Stimulated activated naive CD4-positive, alpha-beta T cell treated with Interleukin-2 at 50 U/mL for 16 hours (primary cell): Measurements from ENCODE around the gene PPFIA2.

Source experiments
- DNase-seq: peaks from one replicate; lab custom pipeline; 2025; lab: John Stamatoyannopoulos, UW

The PPFIA2 gene

GRCh38 chr12:81546811-81547210 lies 212.3 kb downstream of the PPFIA2 start:
- DNase-seq: no peak

DNA sequence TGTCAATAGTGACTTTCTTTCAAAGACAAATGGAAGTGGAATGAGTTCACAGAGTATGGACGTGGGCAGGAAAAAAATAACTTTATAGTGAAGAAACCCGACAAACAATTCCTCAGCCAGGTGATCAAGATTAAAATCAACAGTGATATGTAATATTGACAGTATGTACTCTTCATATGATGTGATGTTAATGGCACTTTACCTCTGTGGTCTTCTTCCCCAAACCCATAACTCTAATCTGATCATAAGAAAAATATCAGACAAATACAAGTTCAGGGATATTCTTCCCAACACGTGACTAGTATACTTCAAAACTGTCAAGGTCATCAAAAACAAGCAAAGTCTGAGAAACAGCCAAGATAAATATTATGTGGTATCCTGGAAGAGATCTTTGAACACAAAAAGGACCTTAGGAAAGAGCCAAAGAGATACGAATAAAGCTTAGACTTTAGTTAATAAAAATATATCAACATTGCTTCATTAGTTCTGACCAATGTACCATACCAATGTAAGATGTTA lies 215.5 kb downstream of the PPFIA2 start:
- no peak for DNase-seq

- no peak for DNase-seq
These were observed 216.8 kb downstream of the PPFIA2 start for GRCh38 chr12:81542065-81543010.

- no peak for DNase-seq
These were observed 218.0 kb downstream of the PPFIA2 start for GRCh38 chr12:81541121-81541520.

- no peak for DNase-seq
These were observed 219.9 kb downstream of the PPFIA2 start for GRCh38 chr12:81539279-81539678.

GRCh38 chr12:81533054-81533453 lies 226.1 kb downstream of the PPFIA2 start:
- DNase-seq: no peak

DNA sequence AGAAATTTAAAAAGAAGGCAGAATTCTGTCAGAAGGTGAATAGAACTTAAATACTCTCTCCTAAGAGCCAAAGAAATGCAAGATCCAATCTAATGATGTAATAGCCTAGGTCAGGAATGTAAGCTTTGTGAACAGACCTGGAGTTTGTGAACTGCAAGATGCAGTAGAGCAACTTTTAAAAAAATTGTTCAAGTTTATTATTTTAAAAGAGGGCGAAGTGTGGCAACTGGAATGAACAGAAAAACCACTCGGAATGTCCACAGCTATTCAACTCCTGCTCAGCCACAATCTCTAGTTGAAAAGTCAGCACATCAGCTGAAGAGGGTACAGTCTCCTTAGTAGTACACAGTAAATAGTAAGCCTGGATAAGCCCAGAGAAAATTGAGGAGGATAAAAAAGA lies 228.8 kb downstream of the PPFIA2 start:
- no peak for DNase-seq

DNA sequence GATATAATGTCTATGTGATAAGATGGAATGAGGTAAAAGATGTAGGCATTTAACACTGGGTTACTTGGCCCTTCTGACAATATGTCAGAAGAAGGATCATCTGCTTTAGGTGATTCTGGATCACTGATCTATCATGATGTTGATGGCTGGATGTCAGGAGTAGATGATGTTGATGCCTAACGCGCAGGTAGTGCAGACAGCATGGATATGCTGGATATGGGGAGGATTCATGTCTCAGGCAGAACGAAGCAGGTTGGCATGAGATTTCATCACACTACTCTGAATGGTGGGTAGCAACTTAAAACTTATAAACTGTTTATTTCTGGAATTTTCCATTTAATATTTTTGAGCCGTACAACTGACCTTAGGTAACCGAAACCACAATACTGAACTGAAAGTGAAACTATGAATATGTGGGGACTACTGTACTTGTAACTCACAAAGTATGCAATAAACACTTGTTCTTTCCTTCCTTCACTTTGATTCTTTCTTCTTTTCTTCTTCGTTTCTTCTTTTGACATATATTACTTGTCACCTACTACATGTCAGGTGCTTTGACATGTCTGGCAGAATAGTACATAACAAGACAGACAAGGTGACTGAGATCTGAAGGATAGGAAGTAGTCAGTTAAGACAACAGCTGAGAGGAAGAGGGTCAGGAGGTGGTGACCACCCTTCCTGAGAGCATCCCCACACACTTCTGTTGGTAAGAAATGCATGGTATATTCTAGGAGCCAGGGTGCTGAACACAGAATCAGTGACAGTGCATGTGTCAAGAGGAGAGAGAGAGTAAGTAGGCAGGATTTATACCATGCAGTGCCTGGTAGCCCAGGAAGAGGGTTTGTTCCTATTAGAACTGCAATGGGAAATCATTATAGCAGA lies 238.8 kb downstream of the PPFIA2 start:
- no peak for DNase-seq

- no peak for DNase-seq
These were observed 240.5 kb downstream of the PPFIA2 start for GRCh38 chr12:81518638-81519037.

GRCh38 chr12:81517296-81517695 lies 241.9 kb downstream of the PPFIA2 start:
- DNase-seq: no peak

GRCh38 chr12:81502912-81503695 lies 256.0 kb downstream of the PPFIA2 start:
- DNase-seq: no peak

GRCh38 chr12:81500788-81501187 lies 258.4 kb downstream of the PPFIA2 start:
- DNase-seq: no peak

GRCh38 chr12:81499809-81500208 lies 259.3 kb downstream of the PPFIA2 start:
- no peak for DNase-seq

- no peak for DNase-seq
These were observed 266.9 kb downstream of the PPFIA2 start for GRCh38 chr12:81492131-81492720.

GRCh38 chr12:81472934-81473333 lies 286.2 kb downstream of the PPFIA2 start:
- DNase-seq: no peak

GRCh38 chr12:81470923-81471322 lies 288.2 kb downstream of the PPFIA2 start:
- DNase-seq: no peak

GRCh38 chr12:81468206-81468605 lies 290.9 kb downstream of the PPFIA2 start:
- no peak for DNase-seq

DNA sequence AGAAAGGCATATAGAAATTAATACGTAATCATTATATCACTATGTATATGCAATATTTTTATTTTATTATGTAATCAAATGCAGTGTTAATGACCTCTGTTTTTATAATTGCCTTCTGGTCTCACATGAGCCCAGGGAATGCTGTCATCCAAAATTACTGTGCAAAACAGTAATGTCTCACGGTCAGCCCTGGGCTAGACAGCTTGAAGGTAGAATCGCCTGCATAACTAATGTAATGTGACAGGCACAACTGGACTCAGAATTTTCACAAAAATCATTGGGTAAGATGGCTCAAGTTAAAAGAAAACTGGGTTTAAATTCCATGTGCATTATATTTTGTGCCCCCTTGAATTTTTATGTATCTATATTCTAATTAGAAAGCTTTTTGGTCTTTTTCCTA lies 293.3 kb downstream of the PPFIA2 start:
- DNase-seq: no peak

- DNase-seq: no peak
These were observed 294.0 kb downstream of the PPFIA2 start for GRCh38 chr12:81465191-81465590.

DNA sequence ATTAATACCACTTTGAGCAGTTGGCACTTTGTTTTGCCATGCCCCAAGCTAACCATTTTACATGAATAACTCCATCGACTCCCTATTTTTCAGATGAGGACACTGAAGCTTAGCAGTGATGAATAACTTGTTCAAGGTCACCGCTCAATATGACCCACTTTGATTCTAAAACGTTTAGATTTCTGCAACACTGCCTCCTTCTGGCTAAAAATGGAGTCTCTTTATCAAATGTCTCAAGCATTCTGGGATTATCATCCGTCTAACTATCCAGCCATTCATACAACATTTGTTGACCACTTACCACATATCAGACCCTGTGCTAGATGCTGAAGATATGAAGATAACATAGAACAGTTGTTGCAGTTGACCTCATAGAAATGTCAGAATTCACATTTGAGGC lies 298.0 kb downstream of the PPFIA2 start:
- DNase-seq: no peak
